KG1 (cell line): Measurements from ENCODE around the gene LSM2.

ENCODE experiments used
- DNase-seq: peaks from one replicate; lab custom pipeline; 2025; lab: John Stamatoyannopoulos, UW

Gene LSM2

DNA sequence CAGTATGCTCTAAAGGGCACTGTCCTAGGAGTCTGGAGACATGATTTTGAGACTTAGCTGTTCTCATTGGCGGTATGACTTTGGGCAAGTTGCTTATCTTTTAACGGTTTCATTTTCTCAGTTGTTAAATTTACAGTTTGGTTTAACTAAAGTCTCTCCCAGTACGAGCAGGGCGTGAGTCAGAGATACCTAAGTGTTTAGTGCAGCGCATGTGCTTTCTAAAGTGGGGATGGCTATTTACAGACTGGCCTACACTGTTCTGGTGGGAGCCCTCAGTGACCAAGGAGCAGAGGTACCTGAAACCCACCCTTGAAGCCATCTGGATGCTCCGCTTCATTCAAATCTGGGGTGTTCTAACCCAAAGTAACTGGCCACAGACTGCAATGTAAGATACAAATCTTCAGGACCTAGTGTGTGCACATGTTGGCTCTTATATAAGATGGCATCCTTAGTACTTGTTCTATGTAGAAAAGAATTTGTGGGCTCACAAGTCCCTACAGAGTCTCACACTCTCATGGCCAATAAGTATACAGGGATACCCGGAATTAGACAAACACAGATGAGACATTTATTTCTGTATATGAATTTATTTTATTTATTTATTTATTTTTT lies 56.2 kb downstream of the LSM2 start:
- DNase-seq: no peak

DNA sequence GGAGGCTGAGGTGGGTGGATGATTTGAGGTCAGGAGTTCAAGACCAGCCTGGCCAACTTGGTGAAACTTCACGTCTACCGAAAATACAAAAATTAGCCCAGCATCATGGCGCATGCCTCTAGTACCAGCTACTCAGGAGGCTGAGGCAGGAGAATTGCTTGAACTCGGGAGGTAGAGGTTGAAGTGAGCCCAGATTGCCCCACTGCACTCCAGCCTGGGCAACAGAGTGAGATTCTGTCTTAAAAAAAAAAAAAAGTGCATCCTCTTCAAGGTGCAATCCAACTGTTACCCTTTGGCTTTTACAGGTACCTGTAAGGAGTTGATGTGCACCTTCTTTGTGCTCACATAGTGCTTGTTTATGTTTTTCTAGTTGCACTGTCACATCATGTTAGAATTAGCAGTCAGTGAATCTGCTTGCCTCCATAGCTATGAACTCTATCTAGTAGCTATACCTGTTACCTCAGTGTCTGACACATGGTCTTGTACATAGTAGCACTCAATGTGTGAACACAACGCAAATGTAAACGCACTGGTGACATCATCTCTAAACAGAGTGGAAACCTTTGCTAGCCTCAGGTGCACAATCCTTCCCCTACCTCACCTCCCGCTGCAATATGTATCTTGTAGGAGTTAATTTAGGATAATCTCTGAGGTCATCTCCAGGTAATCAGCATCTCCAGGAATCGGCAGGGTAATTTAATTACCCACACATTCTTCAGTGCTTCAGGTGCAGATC lies 57.3 kb downstream of the LSM2 start:
- no peak for DNase-seq
